Measurements from ENCODE around the gene C1orf115.
"Not testable (repeated sequence)": the region's sequence is repeated elsewhere in the genome, so short reads cannot be mapped to it uniquely, and the experiment has no call there.

C1orf115 gene

DNA sequence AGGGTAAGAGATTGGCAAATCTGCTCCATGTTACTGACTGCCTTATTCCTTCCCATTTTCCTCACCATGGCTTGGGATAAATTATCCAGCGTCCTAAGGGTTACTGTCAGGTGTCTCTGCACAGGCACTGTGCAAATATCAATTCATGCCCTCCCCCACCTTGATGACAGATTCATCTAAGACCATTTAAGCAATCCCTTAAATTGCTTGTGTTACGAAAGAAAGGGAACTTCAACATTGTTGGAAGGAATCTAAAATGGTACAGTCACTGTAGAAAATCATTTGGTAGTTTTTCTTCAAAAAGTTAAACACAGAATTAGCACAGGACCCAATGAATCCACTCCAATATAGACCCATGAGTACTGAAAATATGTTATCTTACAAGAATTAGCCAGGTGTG is 40.3 kb downstream of the C1orf115 start:
- no peak for DNase-seq

- DNase-seq = no peak
Measured at GRCh38 chr1:220732137-220732536, 42.0 kb downstream of the C1orf115 start.

GRCh38 chr1:220732621-220733020 is 42.5 kb downstream of the C1orf115 start:
- no peak for DNase-seq

- DNase-seq = peak; percentile 34
Measured at GRCh38 chr1:220733086-220733601, 43.0 kb downstream of the C1orf115 start.

GRCh38 chr1:220734571-220735326 is 44.6 kb downstream of the C1orf115 start:
- DNase-seq = no peak

DNA sequence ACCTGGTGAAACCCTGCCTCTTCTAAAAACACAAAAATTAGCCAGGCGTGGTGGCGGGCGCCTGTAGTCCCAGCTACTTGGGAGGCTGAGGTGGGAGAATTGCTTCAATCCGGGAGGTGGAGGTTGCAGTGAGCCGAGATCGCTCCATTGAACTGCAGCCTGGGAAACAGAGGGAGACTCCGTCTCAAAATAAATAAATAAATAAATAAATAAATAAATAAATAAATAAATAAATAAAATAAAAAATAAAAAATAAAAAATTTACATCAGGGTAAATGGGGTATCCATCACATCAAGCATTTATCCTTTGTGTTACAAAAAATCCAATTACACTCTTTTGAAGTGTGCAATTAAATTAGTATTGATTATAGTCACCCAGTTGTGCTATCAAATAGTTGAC is 46.1 kb downstream of the C1orf115 start:
- not testable (repeated sequence) for DNase-seq

DNA sequence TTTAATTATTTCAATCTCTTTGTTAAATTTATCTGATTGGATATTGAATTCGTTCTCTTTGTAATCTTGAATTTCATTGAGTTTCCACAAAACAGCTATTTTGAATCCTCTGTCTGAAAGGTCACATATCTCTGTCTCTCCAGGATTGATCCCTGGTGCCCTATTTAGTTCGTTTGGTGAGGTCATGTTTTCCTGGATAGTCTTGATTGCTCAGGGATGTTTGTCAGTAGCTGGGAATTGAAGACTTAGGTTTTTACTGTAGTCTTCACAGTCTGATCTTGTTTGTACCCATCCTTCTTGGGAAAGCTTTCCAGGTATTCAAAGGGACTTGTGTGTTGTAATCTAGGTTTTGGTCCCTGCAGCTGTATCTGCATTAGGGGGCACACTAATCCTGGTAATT is 51.2 kb downstream of the C1orf115 start:
- DNase-seq = no peak

DNA sequence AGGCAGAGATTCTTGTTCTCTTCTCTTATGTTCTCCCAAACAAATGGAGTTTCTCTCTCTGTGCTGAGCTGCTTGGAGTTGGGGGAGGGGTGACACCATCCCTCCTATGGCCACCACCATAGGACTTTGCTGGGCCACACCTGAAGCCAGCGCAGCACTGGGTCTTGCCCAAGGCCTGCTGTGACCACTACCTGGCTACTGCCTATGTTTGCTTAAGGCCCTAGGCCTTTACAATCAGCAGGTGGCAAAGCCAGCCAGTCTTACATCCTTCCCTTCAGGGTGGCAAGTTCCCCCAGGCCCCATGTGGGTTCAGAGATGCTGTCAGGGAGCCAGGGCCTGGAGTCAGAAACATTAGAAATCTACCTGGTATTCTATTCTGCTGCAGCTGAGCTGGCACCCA is 51.7 kb downstream of the C1orf115 start:
- no peak for DNase-seq

GRCh38 chr1:220742520-220742919 is 52.4 kb downstream of the C1orf115 start:
- no peak for DNase-seq

DNA sequence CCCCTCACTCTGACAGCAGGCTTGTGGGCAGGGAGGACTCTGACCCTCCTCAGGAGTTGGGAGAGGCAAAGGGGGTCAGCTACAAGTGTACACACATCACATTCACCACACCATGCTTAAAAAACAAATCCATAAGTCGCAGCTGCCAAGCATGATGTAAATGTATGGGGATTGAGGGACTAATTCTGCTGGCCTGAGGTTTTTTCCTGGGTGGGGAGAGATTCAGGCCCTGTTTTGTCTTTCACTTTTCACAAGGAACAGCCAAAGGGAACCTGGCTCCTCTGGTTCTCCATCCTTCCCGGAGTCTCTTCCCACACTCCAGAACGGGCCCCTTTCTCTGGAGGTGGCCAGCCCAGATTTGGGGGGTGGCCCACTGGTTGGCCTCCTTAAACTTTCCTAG is 56.7 kb downstream of the C1orf115 start:
- no peak for DNase-seq

GRCh38 chr1:220747437-220748088 is 57.4 kb downstream of the C1orf115 start:
- no peak for DNase-seq

DNA sequence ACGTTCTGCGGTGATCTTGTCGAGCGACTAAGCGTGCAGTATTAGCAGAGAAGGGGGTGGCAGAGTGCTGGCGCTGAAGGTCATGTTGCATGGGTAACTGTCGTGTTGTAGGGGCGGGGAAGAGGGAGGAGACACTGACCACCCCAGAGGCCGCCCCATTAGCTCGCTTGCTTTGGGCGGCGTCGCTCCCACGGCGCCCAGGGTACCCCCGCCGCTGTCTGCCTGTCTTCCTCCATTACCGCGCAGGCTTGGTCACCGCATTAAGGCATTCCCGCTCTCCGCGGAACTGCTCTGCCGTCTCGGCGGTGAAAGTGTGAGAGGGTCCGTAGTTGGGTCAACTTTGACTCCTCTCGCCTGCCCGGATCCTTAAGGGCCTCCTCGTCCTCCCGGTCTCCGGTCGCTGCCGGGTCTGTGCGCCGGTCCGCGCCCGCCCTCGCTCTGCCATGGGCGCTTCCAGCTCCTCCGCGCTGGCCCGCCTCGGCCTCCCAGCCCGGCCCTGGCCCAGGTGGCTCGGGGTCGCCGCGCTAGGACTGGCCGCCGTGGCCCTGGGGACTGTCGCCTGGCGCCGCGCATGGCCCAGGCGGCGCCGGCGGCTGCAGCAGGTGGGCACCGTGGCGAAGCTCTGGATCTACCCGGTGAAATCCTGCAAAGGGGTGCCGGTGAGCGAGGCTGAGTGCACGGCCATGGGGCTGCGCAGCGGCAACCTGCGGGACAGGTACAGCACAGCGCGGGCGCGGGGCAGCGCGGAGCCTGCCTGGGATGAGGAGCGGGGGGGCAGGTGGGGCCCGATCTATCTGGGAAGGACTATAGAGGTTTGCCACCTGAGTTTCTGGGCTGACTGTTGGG is 58.1 kb downstream of the C1orf115 start, which contains the start of gene MTARC2:
Gene MTARC2 (plus strand): TSS at position 234 of the 846 bp plus-strand sequence. CDS start 210 bp downstream, at position 444.
- peak; percentile 58 for DNase-seq
